Stromal cell of bone marrow (primary cell): ENCODE results near the gene ADGRB3.
"Not testable (repeated sequence)": the region's sequence is repeated elsewhere in the genome, so short reads cannot be mapped to it uniquely, and the experiment has no call there.

Source experiments
- DNase-seq: peaks from one replicate; pipeline ENCODE4 v3.0.0-alpha.2; 2012; ENCODE audit warnings: low read depth

Gene ADGRB3

GRCh38 chr6:68650142-68650541, 15.1 kb downstream of the ADGRB3 start:
- no peak for DNase-seq

- DNase-seq: no peak
Measured at GRCh38 chr6:68651011-68651985, 16.2 kb downstream of the ADGRB3 start.

- DNase-seq: no peak
Measured at GRCh38 chr6:68652117-68652536, 17.0 kb downstream of the ADGRB3 start.

- no peak for DNase-seq
Measured at GRCh38 chr6:68653074-68653705, 18.1 kb downstream of the ADGRB3 start.

- DNase-seq: no peak
Measured at GRCh38 chr6:68653706-68654089, 18.6 kb downstream of the ADGRB3 start.

- DNase-seq: no peak
Measured at GRCh38 chr6:68654134-68654533, 19.1 kb downstream of the ADGRB3 start.

- DNase-seq: no peak
Measured at GRCh38 chr6:68655028-68655427, 19.9 kb downstream of the ADGRB3 start.

GRCh38 chr6:68657374-68658139, 22.5 kb downstream of the ADGRB3 start:
- no peak for DNase-seq

- DNase-seq: no peak
Measured at GRCh38 chr6:68658338-68658737, 23.3 kb downstream of the ADGRB3 start.

GRCh38 chr6:68673255-68673654, 38.2 kb downstream of the ADGRB3 start:
- DNase-seq: no peak

GRCh38 chr6:68675548-68675947, 40.5 kb downstream of the ADGRB3 start:
- no peak for DNase-seq

GRCh38 chr6:68676094-68676493, 41.0 kb downstream of the ADGRB3 start:
- DNase-seq: not testable (repeated sequence)

- DNase-seq: no peak
Measured at GRCh38 chr6:68677058-68677457, 42.0 kb downstream of the ADGRB3 start.

- DNase-seq: no peak
Measured at GRCh38 chr6:68679399-68679798, 44.3 kb downstream of the ADGRB3 start.

GRCh38 chr6:68680264-68680663, 45.2 kb downstream of the ADGRB3 start:
- DNase-seq: no peak

GRCh38 chr6:68689910-68690309, 54.8 kb downstream of the ADGRB3 start:
- no peak for DNase-seq

GRCh38 chr6:68691120-68691519, 56.0 kb downstream of the ADGRB3 start:
- no peak for DNase-seq

GRCh38 chr6:68693271-68693670, 58.2 kb downstream of the ADGRB3 start:
- no peak for DNase-seq

GRCh38 chr6:68695403-68695802, 60.3 kb downstream of the ADGRB3 start:
- DNase-seq: no peak

- DNase-seq: no peak
Measured at GRCh38 chr6:68695838-68696237, 60.8 kb downstream of the ADGRB3 start.

GRCh38 chr6:68697394-68697793, 62.3 kb downstream of the ADGRB3 start:
- no peak for DNase-seq

GRCh38 chr6:68701159-68701558, 66.1 kb downstream of the ADGRB3 start:
- DNase-seq: no peak

GRCh38 chr6:68704485-68704884, 69.4 kb downstream of the ADGRB3 start:
- no peak for DNase-seq
